ENCODE measurements around the gene STBD1.
"Not testable (repeated sequence)": the region's sequence is repeated elsewhere in the genome, so short reads cannot be mapped to it uniquely, and the experiment has no call there.

STBD1 gene

DNA sequence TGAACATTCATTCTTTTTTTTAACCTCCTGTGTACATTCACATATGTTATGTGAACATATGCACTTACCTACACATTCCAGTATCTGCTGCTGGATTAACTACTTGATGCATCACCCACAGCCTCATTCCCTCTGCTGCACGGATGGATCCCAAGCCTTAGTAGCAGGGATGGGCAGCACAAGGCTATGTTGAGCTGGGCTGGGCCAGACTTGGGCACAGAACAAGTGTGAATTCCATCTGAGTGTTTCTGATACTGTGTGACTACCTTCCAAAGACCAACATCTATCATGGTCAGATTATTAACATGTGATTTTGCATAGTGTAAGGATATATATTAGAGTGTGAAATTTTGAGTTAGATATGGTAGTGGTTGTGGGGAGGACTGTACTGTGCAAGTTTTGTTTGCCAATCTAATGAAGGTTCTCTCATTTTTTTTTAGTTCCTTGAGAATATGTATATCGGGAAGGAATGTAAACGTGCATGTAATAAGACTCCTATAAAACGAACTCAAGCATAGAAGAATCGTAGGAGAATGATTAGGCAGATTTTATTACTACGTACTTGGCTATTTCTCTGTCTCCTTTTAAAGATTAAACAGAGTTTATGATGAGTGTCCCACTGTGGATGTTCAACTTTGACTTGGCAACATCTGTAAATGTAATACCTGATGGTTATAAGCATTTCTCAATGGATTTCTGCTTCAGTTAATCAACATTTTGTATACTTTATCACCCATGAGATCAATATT, 23.4 kb upstream of the STBD1 start:
- DNase-seq: no peak
- intact Hi-C loops (cut with DNase I): no loop called here

DNA sequence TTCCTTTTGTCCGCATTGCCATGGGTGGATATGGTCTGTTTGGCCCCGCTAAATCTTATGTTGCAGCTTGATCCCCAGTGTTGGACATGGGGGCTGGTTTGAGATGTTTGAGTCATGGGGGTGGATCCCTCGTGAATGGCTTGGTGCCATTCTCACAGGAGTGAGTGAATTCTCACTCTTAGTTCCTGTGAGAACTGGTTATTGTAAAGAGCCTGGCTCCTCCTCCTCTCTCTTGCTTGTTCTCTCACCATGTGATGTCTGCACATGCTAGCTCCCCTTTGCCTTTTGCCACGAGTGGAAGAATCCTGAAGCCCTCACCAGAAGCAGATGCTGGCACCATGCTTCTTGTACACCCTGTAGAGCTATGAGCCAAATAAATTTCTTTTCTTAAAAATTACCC, 22.6 kb upstream of the STBD1 start:
- DNase-seq: no peak
- intact Hi-C loops (cut with DNase I): no loop called here

DNA sequence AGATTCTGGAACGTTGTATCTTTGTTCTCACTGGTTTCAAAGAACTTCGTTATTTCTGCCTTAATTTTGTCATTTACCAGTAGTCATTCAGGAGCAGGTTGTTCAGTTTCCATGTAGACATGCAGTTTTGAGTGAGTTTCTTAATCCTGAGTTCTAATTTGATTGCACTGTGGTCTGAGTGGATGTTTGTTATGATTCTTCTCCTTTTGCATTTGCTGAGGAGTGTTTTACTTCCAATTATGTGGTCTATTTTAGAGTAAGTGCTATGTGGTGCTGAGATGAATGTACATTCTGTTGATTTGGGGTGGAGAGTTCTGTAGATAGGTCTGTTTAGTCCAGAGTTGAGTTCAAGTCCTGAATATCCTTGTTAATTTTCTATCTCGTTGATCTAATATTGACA, 18.7 kb upstream of the STBD1 start:
- intact Hi-C loops (cut with DNase I); DNase-seq: not testable (repeated sequence)

DNA sequence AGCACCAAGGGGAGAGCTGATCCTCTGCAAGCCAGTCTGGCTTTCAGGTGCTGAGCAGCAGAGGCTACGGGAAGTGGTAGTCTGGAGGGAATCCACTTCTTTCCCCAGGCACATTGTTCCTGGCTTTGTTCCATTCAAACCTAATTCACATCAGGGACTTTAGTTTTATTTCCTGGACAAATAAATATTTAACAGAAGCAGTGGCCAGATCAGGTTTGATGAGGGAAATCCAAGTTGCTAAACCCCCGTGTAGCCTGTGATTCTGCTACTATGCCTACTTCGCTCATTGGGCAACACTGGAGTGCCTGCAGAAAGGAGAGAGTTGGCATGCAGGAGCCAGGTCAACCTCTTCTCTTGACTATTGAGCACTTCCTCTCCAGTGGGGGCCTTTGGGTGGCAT, 13.8 kb upstream of the STBD1 start:
- no peak for DNase-seq
- intact Hi-C loops (cut with DNase I): no loop called here

DNA sequence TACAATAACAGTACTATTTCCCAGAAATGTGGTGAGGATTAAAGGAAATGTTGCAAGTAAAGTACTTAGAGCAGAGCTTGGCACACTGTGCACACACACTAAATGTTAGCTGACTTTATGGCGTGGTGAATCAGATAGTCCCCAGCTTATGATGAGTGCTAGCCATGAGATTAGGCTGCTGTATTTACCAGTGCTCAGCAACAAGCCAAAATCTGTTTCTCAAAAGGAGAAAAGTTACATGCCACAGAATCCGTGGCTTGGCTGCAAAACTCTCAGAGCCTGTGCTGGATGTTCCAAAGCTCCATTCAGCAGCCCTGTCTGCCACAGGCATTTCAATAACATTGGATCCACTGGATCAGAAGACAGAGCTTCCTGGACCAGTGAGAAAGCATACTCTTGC, 12.8 kb upstream of the STBD1 start:
- intact Hi-C loops (cut with DNase I): no loop called here
- DNase-seq: no peak

DNA sequence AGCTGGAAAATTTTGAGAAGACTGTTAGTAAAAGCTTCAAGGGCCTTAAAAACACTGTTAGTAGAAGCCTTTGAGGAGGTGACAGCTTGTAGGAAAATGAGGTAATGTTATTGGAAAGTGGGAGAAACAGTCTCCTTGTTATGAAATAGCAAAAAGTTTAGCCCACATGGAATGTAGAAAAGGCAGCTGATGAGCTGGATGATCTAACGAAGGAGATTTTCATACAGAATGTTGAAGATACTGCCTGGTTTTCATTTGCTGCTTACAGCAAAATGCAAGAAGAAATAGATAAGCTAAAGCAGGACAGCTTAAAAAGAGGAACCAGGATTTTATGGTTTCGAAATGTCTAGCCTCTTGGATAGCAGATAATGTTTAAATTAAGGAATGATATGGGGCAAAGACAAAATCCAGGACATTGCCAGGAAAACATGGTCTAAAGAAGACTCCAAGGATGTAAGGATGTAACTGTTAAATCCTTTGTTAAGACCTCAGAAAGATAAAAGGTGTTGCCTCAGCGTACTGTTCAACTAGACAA, 10.2 kb upstream of the STBD1 start:
- intact Hi-C loops (cut with DNase I): no loop called here
- no peak for DNase-seq

DNA sequence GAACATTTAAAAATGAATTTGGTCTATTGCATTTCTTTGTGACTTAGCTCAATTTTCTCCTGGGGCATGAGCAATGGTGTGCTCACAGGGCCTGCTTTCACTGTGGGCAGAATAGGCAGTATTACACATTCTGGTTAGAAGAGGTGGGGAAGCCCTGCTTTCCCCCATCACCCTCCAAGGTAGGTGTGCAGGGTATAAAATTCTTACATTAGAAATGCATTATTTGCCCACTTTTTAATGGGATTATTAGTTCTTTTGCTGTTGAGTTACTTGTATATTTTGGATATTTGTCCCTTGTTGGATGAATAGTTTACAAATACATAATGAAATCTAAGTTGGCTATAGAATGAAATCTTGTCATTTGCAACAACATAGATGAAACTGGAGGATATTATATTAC, 8.3 kb upstream of the STBD1 start:
- no peak for DNase-seq
- intact Hi-C loops (cut with DNase I): no loop called here

DNA sequence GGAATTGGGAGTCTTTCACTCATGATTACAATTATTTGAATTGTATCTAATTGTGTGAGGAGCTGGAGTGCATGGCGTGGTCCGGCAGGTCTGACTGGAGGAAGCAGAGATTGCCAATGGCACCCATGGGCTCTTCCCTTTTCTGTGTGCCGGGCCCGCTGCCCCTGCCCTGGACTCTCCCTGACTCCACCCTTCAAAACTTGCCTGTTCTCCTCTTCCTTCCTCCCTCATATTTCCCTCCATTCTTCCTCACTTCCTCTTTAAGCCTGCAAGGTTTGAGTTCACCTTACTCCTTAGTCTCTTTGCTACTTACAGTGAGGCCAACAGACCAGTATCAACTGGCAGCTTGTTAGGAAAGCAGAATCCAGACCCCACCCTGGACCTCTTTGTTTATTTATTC, 6.5 kb upstream of the STBD1 start:
- intact Hi-C loops (cut with DNase I): no loop called here

DNA sequence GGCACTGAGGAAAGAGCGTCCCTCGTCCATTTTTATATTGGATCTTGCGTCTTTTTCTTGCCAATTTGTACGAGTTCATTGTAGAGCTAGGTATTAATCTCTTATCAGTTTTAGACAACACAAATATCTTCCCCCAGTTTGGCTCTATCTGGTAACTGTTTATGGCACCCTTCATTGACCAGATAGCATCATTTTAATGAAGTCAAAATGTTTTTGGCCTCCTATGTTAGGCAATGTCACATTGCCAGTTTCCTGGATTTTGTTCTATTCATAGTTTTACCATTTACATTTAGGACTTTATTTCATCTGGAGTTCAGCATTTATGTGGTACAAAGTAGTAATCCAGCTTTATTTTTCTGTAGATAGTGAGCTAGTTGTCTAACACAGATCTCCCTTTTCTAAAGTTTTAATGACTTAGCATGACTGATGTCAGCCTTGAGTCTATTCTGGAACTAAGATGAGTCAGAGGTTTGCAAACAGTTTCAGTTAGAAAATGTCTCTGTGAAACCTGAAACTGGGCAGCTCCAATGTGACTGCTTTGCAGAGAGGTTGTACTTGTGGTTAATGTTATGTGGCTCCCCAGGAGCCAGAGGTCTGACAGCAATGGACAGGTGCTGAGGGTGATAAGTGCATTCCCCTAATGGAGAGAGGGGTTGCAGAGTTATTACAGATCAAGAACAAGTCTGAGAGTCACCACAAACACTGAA, 5.3 kb upstream of the STBD1 start:
- intact Hi-C loops (cut with DNase I): no loop called here

More for the DNA sequence above, 6.5 kb upstream of the STBD1 start:
- no peak for DNase-seq

DNA sequence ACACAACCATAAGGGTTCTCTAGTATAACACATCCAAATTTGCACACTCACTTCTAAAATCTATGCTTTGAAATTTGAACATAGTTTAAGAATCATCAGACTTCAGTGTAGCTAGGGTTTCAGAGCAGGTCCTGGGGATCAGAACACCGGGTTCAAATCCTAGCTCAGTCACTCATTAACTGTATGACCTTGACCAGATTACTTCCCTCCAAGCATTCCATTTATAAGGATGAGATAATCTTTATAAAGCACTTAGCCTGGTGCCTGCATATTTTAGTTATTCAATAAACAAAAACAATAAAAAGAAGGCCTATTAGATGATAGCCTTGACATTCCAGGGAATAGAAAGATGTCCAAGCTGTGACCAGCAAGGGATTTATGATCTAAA, 4.8 kb upstream of the STBD1 start:
- intact Hi-C loops (cut with DNase I): no loop called here
- no peak for DNase-seq

More for the DNA sequence above, 5.3 kb upstream of the STBD1 start:
- DNase-seq: no peak

DNA sequence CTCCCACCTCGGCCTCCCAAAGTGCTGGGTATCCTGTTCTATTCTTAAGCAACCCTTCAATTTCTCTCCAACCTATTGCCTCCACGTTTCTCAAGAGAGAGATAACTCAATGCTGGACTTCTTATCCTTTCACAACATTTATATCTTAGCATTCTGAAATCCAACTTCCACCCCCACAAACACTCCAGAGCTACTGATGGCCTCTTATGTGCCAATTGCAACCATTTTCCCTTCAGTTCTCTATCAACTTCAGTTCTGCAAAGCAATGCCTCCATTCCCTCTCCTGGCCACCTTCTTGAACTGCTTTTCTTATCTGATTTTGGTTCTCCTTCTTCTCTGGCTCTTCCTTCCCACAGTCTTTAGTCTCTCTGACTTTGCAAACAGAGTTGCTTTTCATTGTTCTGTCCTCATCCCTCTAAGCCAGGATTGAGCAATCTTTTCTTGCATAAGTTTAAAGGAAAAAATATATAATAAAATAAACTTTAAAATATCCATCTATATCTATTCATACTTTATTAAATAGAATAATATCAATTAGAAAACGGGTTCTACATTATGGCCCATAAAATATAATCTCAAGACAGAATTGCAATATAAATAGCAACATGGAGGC, 3.6 kb upstream of the STBD1 start:
- intact Hi-C loops (cut with DNase I): no loop called here
- no peak for DNase-seq

DNA sequence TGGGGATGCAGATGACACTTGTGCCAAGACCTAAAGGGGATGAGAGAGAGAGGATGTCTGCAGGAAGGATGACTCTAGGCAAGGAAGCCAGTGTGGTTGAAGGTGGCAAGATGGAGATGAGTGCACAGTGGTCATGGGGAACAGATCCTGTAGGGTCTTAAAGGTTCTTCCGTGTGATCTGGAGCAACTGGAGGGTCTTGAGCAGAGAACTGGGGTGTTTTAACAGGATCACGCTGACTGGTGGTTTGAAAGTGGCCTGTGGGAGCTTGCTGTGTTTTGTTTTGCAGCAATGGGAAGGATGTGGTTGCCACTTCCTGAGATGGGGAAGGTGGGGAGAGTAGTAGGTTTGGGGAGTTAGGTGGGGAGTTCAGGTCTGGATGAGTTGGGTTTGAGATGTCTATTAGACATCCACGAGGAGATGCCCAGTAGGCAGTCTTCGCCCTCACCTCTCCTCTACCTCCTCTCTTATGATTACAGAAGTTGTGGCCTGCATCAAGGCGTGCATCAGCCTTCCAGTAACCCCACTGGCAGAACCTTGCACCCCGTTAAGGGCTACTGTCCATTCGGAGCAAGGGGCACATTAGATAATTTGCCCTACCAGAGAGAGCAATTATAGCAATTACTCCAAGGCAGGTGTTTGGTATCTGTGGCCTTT, 1.4 kb upstream of the STBD1 start:
- intact Hi-C loops (cut with DNase I): no loop called here
- DNase-seq: no peak

DNA sequence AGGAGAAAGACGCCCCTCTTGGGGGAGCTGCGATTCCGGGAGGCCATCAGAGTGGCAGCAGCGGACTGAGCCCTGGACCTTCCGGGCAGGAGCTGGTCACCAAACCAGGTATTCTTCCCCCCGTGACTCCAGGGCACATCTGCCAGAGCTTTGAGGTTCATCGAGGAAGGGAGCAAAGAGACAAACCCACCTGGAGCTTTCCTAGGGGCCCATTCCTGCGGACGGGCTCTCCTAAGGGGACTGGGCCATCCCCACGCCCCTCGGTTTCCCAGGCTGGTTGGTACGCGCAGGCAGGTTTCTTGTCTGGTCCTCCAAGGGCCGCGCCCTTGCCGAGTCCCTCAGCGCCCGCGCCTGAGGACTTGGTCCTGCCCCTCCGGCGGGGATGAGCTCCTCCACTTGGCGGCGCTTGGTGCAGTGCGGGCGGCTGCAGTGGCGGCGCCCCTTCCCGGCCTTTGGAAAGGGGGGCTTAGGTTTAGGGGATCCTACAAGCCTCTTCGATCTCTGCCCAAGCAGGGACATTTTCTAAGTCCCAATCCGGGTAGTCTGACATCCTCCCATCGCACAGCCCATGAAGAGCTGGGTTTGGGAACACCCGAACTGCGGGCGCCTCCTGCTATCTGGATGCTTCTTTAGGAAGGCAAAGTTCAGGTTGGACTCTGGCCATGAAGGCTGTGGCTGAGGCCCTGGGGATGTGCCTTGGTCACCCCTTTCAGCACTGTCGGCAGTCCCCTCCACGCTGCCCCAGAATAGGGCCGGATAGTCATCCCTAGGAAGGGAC, 538 bp downstream of the STBD1 start:
- intact Hi-C loops (cut with DNase I): no loop called here
- peak in 9 of 10 donors; percentile 30 to 92 (median 49) for DNase-seq

DNA sequence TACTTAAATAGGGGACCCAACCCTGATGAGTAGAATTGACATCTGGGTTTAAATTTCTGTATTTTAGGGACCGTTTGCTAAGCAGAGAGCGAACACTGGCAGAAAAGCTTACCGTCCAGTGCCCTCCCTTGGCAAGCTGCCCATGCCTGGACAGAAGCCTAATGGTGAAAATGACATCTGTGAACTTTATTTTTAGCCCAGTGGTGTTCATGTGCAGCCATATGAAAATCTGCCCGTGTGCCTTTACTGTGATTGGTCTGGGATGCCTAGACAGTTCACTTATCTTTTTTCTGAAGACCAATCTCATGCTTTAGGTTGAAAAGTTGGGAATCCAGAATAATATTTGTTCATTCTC, 1.1 kb downstream of the STBD1 start:
- no peak for DNase-seq

DNA sequence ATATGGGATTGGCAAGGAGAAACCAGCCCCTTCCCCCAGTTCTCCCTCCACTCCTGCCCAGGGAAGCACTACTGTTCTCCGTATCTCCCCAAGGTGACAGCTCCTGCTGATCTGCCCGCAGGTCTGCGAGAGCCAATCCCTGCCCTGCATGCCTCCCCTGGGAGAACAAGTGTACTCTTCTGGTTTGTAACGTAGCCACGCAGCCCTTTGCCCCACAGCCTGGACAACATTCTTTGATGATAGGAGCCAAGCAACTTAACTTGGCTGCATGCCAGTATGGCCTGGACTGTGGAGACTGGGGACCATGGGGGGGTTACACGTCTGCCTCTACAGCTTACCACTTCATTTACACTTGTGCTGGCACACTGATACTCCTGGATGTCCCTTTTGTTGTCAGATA, 2.0 kb downstream of the STBD1 start:
- intact Hi-C loops (cut with DNase I): no loop called here
- peak in 1 of 10 donors; percentile 78 for DNase-seq

More for the DNA sequence above, 1.1 kb downstream of the STBD1 start:
- intact Hi-C loops (cut with DNase I): no loop called here

DNA sequence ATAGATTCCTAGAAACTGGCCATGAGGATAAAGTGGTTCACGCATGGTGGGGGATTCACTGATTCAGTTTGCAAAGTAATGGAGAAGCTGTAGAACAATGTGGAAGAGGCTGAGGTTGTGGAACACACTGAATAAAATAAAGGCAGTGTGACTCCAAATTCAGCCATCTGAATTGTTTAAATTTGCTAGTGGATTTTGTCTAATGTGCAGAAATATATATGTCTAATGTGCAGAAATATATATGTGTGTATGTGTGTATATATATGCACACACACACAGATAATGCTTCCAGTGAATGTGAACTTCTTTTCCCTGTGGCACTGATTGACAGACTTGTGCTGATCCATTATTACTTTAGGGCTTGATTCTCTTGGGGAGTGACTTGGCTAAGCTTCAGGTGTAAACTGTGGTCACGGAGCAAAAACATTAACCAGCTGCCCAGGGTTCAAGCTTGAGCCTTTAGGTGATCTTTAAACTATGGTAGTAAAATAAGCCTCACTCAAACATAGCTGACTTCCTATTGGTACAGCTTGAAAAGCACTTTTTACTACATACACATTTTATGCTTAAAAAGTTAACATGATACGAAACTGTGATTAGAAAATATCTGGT, 3.5 kb downstream of the STBD1 start:
- intact Hi-C loops (cut with DNase I): no loop called here
- no peak for DNase-seq

DNA sequence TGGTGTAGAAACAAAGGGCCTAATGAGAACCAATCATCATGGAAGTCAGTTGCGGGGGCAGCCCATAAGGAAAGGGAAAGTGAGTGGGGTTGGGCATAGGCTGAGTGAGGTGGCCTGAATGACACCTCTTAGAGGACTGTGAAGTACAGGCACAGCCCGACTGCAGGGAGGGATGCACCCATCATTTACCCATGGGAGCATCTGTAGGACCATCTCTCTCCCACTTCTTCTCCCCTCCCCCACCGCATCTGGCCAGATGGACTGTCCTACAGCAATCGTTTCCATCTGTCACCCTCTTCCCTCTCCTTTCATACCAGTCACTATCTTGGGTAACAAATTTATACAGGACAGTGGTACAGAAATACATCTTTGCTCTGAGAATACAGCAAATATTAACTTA, 4.2 kb downstream of the STBD1 start:
- intact Hi-C loops (cut with DNase I): no loop called here
- DNase-seq: no peak

DNA sequence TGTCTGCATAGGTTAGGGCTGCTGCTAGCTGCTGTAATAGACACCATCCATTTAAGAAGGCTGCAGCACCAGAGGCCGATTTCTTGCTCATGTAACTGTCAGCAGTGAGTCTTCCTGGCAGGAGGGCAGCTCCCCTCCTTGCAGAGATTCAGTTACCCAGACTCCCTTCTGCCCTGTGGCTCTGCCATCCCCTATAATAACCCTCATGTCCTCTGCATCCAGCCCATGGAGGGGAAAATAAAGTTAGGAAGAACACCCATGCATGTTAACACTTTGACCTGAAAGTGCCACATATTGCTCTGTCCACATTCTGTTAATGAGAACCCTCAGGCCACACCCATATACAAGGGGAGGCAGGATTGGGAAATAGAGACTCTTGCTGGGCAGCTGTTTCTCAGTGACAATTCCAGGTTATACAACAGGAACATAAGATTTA, 5.4 kb downstream of the STBD1 start:
- intact Hi-C loops (cut with DNase I): no loop called here

DNA sequence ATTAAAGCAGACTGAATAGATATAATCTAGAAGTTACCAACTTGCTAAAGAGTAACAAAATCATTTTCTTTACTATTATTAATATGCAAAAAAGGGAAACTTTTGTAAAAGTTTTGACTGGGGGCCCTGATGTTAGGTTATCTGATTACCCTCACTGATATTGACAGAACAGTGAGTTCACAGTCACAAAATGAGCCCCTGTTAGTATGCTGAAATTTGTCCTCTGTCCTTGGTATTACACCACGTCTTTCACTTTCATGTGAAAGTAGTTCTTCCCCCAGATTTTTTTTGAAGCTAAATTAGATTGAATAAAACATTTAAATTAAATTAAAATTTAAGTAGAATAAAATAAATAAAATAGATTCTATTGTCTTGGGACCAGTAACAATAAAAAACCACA, 5.9 kb downstream of the STBD1 start:
- intact Hi-C loops (cut with DNase I): no loop called here
- no peak for DNase-seq

More for the DNA sequence above, 5.4 kb downstream of the STBD1 start:
- peak in 1 of 10 donors; percentile 23 for DNase-seq

DNA sequence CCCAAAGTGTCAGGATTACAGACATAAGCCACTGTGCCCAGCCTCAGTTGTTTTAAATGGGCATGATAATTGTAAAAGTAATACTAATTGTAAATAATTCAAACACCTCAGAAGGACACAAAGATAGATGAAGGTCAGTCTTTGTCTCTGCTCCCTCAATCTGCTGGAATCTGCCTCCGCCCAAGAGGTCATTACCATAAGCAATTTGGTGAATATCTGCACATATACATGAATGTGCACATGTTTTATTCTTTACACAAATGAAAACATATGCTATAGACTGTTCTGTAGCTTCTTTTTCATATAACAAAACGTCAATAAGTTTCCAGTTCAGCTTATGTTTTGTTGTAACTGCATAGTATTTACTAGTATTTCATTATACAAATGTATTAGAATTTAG, 7.0 kb downstream of the STBD1 start:
- intact Hi-C loops (cut with DNase I): no loop called here
- DNase-seq: no peak
